Myocyte (in vitro differentiated cells): ENCODE measurements around the gene SERINC5. TPM values are rescaled to one million over a fixed set of nuclear protein-coding genes. Genes with fewer than 3 reads are reported as not detected.
A peak's percentile ranks its signal among the peaks of the same experiment; 100 is the strongest.

ENCODE experiments used
- DNase-seq: peaks from one replicate; pipeline ENCODE4 v3.0.0-alpha.2; 2012; ENCODE audit warnings: low read depth
- total RNA-seq: library from RNA; depleted of rRNA; stranded (reverse); fragments of >200 nt; gene quantifications from 2 replicates; pipeline ENCODE4 v1.2.3, GENCODE V29; 2014

The SERINC5 gene
- total RNA-seq, 1 donor from 2014 or later = 23.7 TPM

DNA sequence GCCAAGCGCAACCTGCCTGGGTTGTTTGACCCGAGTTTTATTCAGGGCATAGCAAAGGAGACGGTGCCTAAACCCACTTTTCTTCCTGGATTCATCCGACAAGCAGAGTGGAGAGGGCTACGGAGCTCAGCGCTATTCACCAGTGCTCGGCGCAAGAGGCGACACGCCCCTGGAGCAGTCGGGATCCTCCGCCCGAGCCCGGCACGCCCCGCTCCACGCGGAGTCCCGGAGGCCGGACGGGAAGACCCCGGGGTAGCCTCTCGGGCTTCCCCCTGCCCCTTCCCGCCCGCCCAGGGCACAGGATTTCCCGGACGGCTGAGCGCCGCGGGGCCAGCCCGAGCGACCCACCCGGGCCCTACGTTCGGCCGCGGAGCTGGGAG is 427 bp downstream of the SERINC5 start:
- DNase-seq = peak; percentile 62

DNA sequence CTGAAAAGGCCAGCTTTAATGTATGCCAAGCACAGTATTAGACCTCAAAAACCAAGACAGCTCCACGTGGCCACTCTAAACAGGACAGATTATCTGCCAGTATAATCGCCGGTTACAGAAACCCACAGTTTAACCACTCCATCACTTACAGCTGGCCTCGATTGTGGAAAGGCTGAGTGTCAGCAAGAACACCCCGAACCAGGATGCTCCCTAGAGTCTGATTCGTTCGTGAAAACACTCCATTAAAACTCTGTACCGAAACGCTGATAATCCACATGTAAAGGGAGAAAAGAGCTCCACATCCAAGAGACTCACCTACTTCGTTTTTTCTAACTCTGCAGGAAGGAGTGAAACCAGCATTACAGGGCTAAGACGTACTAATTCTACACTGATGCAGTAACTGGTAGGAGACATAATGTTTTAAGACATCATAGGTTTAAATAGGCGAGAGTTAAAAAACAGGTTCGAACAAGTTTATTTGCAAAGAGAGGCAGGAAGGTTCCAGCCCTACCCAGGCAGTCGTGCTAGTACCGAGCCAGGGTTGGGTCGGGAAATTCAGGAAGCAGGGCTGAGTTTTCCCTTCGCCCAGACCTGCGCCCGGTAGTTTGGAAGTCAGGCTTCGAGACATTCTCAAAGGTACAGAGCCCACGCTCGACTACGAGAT is 949 bp downstream of the SERINC5 start:
- peak; percentile 46 for DNase-seq

DNA sequence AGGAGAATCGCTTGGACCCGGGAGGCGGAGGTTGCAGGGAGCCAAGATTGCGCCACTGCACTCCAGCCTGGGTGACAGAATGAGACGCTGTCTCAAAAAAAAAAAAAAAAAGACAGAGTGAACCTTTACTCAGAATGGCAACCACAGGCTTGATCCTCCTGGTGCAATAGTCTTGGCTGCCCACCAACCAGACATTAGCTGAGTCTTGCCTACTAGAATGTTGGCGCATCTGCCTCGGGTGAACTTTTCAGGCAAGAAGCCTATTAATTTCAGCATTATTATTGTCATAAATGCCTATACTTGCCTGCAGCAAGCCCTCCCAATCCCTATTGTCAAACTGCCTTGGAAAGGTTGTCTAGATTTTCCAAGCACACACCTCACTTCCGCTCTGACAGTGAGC is 4.2 kb downstream of the SERINC5 start:
- DNase-seq = no peak

DNA sequence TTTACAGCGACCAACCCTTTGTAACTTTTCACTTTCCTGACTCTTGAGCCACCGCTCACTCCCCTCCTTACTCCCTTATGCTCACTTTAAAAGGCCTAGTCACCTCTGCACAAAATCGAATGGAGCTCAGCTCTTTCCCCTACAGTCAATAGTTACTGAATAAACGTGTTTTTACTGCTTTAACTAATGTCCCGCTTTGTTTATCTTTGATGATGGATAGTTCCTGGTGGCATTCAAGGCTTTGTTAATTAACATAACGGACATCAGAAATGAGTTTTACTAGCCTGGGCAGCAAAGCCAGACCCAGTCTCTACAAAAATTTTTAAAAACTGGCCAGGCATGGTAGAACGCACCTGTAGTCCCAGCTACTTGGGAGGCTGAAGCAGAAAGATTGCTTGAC is 5.0 kb downstream of the SERINC5 start:
- DNase-seq = no peak

DNA sequence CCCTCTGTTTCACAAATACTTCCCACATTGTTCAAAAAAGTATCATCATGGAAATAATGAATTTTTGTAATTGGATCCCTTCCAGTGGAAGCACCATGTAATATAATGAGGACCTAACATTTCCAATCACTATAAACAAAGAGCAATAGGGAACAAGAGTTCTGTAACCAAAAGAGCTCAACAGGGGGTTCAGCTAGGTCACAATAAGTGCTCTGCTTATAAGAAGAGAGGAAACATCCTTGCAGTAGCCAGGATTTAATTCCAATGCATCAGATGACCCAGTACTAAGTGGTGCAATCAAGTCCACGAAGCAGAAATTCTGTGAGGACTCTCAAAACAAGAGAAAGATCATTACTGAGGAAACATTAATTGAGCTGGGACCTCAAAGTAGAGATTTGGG is 5.9 kb downstream of the SERINC5 start:
- DNase-seq = no peak

DNA sequence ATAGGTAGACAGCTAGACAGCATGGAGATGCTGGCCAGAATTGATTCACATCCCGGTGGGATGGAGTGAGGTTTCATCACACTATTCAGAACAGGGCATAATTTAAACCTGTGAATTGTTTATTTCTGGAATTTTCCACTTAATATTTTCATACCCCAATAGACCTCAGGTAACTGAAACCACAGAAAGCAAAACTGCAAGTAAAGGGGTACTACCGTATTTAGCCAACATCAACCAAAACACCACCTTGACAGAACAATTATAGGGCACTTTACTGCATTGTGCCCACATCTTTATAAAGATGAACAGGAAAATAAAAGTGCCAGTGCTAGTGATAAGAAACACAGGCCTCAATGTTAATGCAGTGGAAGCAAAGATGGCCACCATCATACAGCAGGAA is 7.5 kb downstream of the SERINC5 start:
- DNase-seq = no peak

DNA sequence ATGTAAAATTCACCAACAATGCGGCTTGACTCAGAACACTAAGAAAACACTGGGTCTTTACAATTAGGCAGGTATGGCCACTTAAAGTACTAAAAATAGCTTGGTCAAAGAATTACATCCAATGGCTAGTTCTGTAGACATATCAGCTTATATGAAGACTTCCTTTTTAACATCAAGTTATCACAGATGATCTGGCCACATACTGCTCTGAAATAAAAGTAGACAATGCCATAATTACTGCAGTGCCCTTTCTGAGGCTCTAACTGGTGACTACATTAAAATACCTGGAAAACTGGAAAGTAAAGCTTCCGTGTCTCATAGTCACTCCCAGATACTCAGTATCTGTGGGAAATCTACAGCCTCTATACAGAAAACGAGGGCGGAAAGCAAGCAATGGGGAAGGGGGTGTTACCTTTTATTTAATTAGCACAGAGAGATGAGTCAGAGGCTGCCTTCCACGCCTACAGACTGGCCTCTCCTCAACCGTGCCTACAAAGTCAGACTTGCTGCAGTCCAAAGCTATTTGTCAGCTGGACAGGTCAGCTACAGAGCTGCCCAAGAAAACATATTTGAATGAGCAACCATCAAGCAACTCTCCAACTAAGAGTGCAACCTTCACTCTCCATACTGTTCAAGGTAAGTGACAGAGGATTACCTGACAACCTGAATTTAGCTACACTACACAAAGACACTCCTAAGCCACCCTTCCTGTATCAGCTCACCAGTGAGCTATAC is 8.7 kb downstream of the SERINC5 start:
- DNase-seq = peak; percentile 83

DNA sequence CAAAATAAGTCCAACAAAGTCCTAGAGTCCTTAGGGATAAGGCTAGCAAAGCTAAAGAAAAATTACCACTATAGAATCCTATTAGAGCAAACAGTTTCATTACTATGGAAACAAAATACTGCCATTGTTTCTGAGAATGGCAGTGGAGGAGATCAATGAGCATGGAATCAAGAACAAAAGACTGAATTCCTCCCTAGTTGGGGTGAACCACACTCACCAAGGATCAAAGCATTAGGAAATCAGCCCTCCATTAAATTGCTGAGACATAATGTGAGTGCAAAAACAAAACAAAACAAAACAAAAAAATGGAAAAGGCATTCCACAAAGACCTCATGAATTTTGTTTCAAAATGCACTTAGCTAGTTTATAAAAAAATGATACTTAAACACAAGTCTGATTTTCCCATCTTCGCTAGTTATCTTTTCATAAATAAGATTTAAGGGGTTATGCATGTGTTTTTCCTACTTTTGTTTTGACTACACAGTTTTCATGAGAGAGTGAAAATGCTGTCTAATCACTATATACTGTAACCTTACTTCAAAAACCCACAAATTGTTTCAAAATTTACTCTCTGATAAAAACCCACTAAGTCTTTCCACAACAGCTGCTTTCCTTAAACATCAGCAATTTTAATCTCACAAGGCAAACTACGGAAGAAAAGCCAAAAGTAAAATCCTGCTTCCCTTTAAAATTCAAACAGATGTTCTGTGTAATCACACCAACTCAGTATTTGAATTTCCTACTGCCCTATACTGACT is 9.7 kb downstream of the SERINC5 start:
- peak; percentile 69 for DNase-seq

DNA sequence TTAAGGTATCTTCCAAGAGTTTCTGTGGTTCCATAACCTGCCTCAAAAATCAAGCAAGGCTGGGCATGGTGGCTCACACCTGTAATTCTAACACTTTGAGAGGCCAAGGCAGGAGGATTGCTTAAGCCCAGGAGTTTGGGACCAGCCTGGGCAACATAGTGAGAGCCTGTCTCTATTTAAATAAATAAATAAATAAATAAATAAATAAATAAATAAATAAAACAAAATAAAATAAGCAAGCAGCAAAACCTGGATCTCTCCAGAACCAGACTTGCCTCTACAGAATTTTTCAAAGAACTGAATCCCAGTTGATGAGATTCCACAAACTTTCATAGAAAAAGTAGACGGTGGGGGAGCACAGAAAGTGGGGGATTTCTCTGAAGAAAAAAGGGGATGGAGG is 12.3 kb downstream of the SERINC5 start:
- DNase-seq = no peak

DNA sequence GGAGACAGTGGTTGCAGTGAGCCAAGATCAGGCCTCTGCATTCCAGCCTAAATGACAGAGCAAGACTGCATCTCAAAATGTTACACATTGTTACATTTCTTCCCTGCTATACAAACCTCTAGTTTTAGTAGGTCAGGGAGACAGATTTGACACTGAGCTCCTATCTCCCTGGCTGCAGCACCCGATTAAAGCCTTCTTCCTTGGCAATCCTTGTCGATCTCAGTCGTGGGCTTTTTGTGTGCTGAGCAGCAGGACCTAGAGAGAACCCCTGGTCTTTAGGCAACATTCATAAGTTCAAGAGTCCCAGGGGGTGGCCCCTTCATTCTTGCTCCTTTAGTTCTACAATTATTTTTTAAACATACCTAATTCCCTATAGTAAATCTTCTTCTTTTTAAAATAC is 13.0 kb downstream of the SERINC5 start:
- DNase-seq = no peak

DNA sequence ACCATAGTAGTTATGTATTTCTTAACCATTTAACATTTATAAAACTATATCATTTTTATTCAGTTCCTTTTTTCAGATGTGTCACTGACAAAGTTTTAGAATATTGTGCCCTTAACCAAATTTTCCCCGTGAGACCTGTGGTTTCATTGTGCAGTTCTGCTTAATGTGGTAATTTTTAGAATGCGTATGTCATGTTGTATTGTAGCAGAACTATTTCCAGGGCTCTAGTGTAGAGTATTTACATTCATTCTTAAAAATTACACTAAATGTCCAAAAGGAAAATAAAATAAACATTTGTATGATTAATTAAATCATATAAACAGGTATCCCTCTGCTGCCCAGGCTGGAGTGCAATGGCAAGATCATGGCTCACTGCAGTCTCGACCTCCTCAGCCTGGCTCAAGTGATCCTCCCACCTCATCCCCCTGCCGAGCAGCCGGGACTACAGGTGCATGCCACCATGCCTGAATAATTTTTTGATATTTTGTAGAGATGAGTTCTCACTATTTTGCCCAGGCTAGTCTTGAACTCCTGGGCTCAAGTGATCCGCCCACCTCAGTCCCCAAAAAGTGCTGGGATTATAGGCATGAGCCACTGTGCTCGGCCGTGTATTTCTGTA is 15.4 kb downstream of the SERINC5 start:
- no peak for DNase-seq

DNA sequence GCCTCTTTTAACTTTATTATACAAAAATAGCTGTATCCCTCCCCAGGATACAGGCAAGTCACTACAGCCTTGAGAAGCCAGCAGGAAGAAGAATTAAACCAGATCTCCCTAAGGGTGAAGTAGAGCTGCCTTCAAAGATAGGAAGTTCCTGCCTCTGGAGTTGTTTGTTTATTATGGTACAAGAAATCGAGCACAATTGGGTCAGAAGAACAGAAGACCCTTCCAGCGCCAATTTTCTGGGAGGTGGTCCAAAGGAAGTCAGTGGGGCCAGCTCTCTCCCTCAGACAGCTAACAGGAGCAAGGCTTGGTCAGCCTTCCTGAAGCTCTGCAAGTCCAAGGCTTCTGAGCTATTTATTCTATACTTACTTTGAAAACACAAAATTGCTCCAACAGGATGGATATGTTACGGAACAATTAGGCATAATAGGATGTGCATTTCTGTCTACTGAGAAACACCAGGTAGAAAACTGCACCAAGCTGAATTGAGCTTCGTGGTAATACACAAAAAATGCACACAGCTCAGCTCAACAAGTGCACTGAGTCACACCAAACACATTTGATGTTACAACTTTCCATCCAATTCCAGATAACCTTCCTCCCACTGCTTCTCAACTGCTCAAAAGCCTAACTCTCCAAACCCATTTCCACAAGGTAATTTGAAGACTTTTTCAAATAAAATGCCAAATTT is 16.0 kb downstream of the SERINC5 start:
- peak; percentile 22 for DNase-seq

DNA sequence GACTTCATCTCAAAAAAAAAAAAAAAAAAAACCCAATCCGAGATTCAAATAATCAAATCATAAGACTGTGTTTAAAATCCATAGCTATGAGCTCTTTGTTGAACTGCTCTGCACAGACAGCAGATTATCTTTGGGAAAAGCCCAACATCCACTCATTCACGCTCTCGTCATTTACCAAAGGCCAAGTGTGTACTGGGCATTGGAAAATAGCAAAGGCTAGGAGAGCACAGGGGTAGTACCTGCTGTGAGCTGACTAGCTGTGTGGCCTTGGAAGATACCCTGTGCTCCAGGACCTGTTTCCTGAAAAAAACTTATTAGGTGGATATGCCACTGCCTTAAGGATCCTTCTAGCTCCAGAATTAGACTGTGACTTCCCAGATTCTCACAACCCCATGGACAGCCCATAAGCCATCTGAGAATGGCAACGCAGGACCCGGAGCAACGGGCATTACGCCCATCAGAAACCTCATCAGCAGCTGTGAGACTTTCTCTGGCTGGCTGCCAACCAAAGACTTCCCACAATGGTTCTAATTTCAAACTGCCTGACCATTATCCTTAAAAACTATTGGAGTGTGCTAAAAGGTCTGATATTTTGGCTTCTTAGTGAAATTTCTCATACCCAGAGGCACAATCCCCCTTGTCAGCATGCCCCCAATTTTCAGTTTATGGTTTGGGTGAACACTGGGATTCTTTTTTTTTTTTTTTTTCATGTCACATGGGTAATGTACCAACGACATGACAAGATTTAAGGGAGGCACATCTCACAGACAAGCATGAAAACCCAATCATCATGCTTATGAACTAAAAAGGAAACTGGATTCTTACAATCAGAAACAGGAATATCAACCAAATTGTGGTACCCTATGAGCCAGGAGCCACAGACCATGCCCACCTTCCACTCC is 16.8 kb downstream of the SERINC5 start:
- peak; percentile 99 for DNase-seq

DNA sequence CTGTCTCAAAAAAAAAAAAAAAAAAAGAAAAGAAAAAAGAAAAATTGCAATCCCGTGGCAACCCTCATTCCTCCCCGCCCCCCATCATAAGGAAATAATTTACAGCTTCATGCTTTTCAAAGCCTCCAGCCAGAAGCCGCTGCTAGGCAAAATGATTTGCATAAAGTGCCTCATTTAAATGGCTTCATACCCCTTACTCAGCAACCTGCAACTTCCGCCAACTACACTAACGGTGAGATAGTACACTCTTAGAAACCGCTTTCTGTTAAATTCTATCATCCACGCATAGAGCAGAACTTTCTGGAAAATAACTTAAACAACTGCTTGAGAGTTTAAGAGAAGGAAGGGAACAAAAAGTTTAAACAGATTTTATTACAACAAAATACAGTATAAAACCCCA is 17.8 kb downstream of the SERINC5 start:
- DNase-seq = no peak

DNA sequence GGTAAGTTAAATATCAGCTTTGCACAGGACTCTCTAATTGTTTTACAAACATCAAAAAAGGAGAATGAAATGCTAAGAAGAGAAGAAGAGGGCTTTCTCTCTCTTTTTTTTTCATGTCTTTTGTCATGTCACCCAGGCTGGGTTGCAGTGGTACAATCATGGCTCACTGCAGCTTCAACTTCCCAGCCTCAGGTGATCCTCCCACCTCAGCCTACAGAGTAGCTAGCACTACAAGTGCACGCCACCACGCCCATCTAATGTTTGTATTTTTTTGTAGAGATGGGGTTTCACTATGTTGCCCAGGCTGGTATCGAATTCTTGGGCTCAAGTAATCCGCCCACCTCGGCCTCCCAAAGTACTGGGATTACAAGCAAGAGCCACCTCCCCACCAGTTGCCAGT is 18.6 kb downstream of the SERINC5 start:
- no peak for DNase-seq

DNA sequence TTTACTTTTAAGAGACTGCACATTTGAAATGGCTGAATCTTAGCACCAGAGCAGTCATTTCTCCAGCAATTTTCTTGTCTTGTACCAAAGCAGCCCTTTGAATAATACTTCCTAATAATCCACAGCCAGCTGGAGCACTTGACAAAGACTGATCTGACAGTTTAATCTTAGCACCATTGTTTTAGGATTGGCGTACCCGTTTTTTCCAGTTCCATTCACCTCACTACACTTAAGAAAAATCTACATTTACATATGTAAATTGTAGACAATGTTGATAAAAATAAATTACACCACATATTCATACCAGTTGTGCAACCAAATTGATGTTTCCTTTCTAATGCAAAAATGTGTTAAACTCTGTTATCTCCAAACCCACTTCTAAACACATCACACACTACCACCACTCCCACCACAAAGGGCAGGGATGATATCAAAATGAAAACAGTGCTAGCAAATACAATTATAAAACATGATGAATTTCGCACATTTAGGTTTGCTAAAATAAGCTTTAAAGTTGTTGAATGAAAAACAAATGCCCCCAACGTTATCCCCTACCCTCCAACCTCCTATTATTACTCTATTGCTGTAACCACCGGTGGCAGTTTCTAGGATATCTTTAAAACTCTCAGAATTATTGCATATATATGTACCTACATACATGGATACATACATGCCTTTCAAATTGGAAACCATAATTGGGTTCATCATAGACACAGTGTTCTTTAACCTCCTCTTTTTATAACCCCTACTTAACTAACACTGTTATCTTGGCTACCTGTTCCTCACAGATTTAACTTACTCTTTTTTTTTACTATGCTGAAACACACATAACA is 21.5 kb downstream of the SERINC5 start:
- DNase-seq = no peak

DNA sequence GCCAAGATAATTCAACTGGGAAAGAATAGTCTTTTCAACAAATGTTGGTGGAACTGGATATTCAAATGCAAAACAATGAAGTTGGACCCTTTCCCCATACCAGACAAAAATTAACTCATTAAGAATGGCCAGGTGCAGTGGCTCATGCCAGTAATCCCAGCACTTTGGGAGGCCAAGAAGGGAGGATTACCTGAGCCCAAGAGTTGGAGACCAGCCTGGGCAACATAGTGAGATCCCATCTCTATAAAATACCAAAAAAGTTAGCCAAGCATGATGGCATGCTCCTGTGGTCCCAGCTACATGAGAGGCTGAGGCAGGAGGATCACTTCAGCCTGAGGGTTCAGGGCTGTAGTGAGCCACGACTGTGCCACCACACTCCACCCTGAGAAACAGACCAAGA is 24.2 kb downstream of the SERINC5 start:
- DNase-seq = no peak

DNA sequence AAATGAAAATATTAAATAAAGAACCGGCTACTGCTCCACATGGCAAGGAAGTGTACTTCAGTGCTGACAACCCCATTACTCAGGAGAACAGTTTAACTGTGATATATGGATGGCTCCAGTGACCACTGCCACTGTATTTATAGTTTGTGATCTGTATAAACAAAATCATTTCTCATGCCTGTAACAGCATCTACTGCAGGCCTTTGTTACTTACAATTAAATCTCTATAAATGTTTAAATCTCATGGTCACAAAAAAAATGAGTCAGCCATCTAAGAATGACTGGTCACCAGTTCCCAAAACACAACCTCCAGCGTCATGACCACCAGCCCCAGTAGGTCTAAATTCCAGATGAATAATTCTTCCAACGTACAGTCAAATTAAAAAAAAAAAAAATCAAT is 24.6 kb downstream of the SERINC5 start:
- DNase-seq = no peak

DNA sequence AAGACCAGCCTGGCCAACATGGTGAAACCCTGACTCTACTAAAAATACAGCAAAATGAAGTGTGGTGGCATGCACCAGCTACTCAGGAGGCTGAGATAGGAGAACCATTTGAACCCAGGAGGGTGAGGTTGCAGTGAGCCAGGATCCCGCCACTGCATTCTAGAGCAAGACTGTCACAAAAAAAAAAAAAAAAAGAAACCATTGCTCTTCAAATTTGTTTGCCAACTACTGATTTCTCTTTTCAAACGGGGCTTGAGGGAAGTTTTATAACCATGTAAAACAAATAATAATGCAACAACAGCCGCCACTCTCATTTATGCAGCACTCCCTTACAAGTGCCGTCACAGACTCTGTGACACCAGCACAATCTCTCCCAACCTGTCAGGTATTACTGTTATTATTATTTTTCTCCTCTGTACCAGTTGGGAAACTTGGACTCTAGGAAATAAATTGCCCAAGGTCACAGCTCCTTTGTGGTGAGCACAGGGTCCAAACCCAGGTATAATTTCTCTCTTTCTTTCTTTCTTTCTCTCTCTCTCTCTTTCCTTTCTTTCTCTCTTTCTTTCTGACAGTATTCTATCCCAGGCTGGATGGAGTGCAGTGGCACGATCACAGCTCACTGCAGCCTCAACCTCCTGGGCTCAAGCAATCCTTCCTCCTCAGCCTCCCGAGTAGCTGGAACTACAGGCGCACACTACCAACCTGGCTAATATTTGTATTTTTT is 25.4 kb downstream of the SERINC5 start:
- DNase-seq = no peak
